Measurements from ENCODE around the gene CREB3L2.
"Not testable (repeated sequence)": the region's sequence is repeated elsewhere in the genome, so short reads cannot be mapped to it uniquely, and the experiment has no call there.

The CREB3L2 gene

GRCh38 chr7:137838706-137839315 lies 163.1 kb downstream of the CREB3L2 start:
- TF ChIP-seq, protein P1, sequence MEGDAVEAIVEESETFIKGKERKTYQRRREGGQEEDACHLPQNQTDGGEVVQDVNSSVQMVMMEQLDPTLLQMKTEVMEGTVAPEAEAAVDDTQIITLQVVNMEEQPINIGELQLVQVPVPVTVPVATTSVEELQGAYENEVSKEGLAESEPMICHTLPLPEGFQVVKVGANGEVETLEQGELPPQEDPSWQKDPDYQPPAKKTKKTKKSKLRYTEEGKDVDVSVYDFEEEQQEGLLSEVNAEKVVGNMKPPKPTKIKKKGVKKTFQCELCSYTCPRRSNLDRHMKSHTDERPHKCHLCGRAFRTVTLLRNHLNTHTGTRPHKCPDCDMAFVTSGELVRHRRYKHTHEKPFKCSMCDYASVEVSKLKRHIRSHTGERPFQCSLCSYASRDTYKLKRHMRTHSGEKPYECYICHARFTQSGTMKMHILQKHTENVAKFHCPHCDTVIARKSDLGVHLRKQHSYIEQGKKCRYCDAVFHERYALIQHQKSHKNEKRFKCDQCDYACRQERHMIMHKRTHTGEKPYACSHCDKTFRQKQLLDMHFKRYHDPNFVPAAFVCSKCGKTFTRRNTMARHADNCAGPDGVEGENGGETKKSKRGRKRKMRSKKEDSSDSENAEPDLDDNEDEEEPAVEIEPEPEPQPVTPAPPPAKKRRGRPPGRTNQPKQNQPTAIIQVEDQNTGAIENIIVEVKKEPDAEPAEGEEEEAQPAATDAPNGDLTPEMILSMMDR (conservative IDR thresholded peaks at IDR 0.05; ENCODE audit: low read length) = no peak

DNA sequence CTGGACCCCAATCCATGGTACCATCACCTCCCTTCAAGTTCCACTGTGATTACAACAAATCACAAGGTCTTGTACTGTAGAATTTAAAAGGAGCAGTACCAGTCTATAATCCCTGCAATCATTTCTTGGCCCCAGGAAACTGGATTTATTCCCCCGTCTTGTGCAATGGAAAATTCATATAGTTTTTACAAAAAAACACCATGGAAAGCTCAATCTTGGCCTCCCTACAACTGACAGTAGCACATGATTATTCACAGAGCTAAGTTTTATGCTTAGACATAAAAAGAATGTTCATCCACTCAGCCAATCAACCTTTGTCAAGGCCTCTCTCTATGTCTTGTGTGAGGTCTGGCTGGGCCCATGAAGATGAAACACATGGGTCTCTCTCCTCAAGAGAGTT lies 165.3 kb downstream of the CREB3L2 start:
- no peak overlapping the region for H3K4me3 ChIP-seq (ENCODE audit: low read length)
- no peak for DNase-seq (ENCODE audit: low read depth)
- TF ChIP-seq, protein P1 (conservative IDR thresholded peaks at IDR 0.05; ENCODE audit: low read length) = no peak

More at GRCh38 chr7:137838706-137839315, 163.1 kb downstream of the CREB3L2 start:
- no peak overlapping the region for H3K4me3 ChIP-seq (ENCODE audit: low read length)
- no peak for DNase-seq (ENCODE audit: low read depth)

DNA sequence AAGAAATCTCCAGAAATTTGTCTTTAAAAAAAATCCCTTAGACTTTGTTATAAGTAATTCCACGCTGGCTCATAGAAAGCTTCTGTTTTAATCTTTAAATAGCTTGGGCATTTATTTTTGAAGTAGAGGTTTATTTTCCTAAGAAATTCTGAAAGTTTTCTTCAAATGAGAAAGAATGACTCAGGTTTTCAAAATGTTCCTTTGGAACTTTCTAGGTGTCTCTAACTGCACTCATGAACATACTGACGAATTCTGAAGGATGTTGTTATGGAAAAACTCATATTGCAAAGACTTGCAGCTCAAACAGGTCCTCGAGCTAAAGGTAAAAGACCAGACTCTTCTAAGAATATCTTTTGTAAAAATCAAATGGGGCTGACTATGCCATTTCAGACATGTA lies 165.8 kb downstream of the CREB3L2 start:
- TF ChIP-seq, protein P1 (conservative IDR thresholded peaks at IDR 0.05; ENCODE audit: low read length) = no peak
- DNase-seq (ENCODE audit: low read depth) = no peak
- no peak overlapping the region for H3K4me3 ChIP-seq (ENCODE audit: low read length)

GRCh38 chr7:137835486-137836112 lies 166.3 kb downstream of the CREB3L2 start:
- TF ChIP-seq, protein P1 (conservative IDR thresholded peaks at IDR 0.05; ENCODE audit: low read length) = no peak
- DNase-seq (ENCODE audit: low read depth) = no peak
- no peak overlapping the region for H3K4me3 ChIP-seq (ENCODE audit: low read length)

- TF ChIP-seq, protein P1 (conservative IDR thresholded peaks at IDR 0.05; ENCODE audit: low read length) = no peak
- H3K4me3 ChIP-seq (ENCODE audit: low read length) = no peak overlapping the region
- no peak for DNase-seq (ENCODE audit: low read depth)
These were observed 167.3 kb downstream of the CREB3L2 start for GRCh38 chr7:137834552-137834951.

- DNase-seq (ENCODE audit: low read depth); H3K4me3 ChIP-seq (ENCODE audit: low read length): not testable (repeated sequence)
These were observed 168.9 kb downstream of the CREB3L2 start for GRCh38 chr7:137832990-137833389.

DNA sequence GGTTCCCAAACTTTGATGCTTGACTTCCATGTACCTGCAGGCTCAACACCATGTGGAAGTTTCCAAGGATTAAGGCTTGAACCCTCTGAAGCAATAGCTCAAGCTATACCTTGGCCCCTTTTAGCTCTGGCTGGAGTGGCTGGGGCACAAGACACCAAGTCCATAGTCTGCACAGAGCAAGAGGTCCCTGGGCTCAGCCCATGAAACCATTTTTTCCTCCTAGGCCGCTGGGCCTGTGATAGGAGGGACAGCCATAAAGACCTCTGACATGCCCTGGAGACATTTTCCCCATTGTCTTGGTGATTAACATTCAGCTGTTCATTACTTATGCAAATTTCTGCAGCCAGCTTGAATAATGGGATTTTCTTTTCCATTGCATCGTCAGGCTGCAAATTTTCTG lies 169.5 kb downstream of the CREB3L2 start:
- no peak for DNase-seq (ENCODE audit: low read depth)
- TF ChIP-seq, protein P1 (conservative IDR thresholded peaks at IDR 0.05; ENCODE audit: low read length) = no peak
- no peak overlapping the region for H3K4me3 ChIP-seq (ENCODE audit: low read length)

DNA sequence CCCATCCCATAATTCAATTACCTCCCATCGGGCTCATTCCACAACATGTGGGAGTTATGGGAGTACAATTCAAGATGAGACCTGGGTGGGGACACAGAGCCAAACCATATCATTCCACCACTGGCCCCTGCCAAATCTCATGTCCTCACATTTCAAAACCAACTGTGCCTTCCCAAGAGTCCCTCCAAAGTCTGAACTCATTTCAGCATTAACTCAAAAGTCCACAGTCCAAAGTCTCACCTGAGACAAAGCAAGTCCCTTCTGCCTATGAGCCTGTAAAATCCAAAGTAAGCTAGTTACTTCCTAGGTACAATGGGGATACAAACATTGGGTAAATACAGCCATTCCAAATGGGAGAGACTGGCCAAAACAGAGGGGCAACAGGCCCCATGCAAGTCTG lies 170.3 kb downstream of the CREB3L2 start:
- not testable (repeated sequence) for DNase-seq (ENCODE audit: low read depth); H3K4me3 ChIP-seq (ENCODE audit: low read length)
